Measurements from ENCODE around the gene MIAT. TPM values are rescaled to one million over a fixed set of nuclear protein-coding genes. Genes with fewer than 3 reads are reported as not detected.

The MIAT gene
- total RNA-seq, 2 donors from 2014 or later, result 1.2 to 4.4 TPM

- H3K9me3 Mint-ChIP-seq, result no peaks in the 10 kb centered on the region
- no peak for DNase-seq
- Histone ChIP-seq H3K4me3 (ENCODE audit: low read length) (no peak overlapping the region), H3K4me1 (ENCODE audit: control insufficient read depth, insufficient read depth, low read length) (no peaks in the 10 kb centered on the region), H3K9me3 (ENCODE audit: control insufficient read depth, low read length) (no peaks in the 10 kb centered on the region), H3K36me3 (ENCODE audit: control insufficient read depth, insufficient read depth, low read length) (no peaks in the 10 kb centered on the region), H3K27me3 (ENCODE audit: control insufficient read depth, insufficient read depth, low read length, poor library complexity, severe bottlenecking) (no peaks in the 10 kb centered on the region), H3K27ac (ENCODE audit: low read depth, low read length) (no peak overlapping the region), H3K9ac (ENCODE audit: extremely low read depth, low read length, poor library complexity, severe bottlenecking) (no peak overlapping the region)
- no peak overlapping the region for H3K4me3 Mint-ChIP-seq
- TF ChIP-seq, protein P1, sequence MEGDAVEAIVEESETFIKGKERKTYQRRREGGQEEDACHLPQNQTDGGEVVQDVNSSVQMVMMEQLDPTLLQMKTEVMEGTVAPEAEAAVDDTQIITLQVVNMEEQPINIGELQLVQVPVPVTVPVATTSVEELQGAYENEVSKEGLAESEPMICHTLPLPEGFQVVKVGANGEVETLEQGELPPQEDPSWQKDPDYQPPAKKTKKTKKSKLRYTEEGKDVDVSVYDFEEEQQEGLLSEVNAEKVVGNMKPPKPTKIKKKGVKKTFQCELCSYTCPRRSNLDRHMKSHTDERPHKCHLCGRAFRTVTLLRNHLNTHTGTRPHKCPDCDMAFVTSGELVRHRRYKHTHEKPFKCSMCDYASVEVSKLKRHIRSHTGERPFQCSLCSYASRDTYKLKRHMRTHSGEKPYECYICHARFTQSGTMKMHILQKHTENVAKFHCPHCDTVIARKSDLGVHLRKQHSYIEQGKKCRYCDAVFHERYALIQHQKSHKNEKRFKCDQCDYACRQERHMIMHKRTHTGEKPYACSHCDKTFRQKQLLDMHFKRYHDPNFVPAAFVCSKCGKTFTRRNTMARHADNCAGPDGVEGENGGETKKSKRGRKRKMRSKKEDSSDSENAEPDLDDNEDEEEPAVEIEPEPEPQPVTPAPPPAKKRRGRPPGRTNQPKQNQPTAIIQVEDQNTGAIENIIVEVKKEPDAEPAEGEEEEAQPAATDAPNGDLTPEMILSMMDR (conservative IDR thresholded peaks at IDR 0.05), result no peak
- H3K27me3 Mint-ChIP-seq (ENCODE audit: insufficient read depth), result no peaks in the 10 kb centered on the region
- H3K36me3 Mint-ChIP-seq (ENCODE audit: low read depth), result no peaks in the 10 kb centered on the region
- WGBS, 2 experiments (ENCODE audit: insufficient coverage in 1 of 2, insufficient read length in 1 of 2), result 93% methylated on average over 2 of the region's 2 CpGs
- H3K27ac Mint-ChIP-seq, result no peak overlapping the region
- H3K4me1 Mint-ChIP-seq, result peaks cover 21% of the 10 kb centered on the region
Observed at GRCh38 chr22:26635117-26635516, 22.3 kb upstream of the MIAT start.

DNA sequence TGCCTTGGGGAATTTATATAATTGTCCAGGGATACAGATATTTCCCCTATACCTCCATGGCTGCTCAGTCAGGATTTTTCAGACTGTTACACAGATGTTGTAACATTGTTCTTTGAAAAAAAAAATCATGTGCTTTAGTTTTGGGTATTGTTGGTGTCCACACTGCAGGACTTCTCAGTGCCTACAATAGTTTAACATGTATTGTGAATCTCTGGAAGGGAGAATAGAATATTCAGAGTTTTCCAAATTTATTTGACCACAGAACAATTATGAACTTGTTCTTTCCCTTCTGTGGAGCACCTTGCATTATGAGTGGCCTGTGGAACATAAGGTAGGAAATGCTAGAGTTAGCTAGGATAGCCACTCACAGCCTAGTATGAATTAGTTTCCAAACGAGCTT is 21.1 kb upstream of the MIAT start:
- WGBS, 2 experiments (ENCODE audit: insufficient coverage in 1 of 2, insufficient read length in 1 of 2), result 89% methylated on average over 1 of the region's 1 CpG
- Histone ChIP-seq H3K9ac (ENCODE audit: extremely low read depth, low read length, poor library complexity, severe bottlenecking) (no peak overlapping the region), H3K9me3 (ENCODE audit: control insufficient read depth, low read length) (no peaks in the 10 kb centered on the region), H3K4me1 (ENCODE audit: control insufficient read depth, insufficient read depth, low read length) (no peaks in the 10 kb centered on the region), H3K27me3 (ENCODE audit: control insufficient read depth, insufficient read depth, low read length, poor library complexity, severe bottlenecking) (no peaks in the 10 kb centered on the region), H3K36me3 (ENCODE audit: control insufficient read depth, insufficient read depth, low read length) (no peaks in the 10 kb centered on the region), H3K27ac (ENCODE audit: low read depth, low read length) (no peak overlapping the region), H3K4me3 (ENCODE audit: low read length) (no peak overlapping the region)
- H3K36me3 Mint-ChIP-seq (ENCODE audit: low read depth), result no peaks in the 10 kb centered on the region
- no peak for DNase-seq
- no peaks in the 10 kb centered on the region for H3K27me3 Mint-ChIP-seq (ENCODE audit: insufficient read depth)
- H3K4me1 Mint-ChIP-seq, result peaks cover 29% of the 10 kb centered on the region
- H3K4me3 Mint-ChIP-seq, result no peak overlapping the region
- H3K27ac Mint-ChIP-seq, result no peak overlapping the region
- TF ChIP-seq, protein P1 (conservative IDR thresholded peaks at IDR 0.05), result no peak
- no peaks in the 10 kb centered on the region for H3K9me3 Mint-ChIP-seq

GRCh38 chr22:26642465-26643417 is 14.6 kb upstream of the MIAT start:
- peaks cover 8% of the 10 kb centered on the region for H3K4me1 ChIP-seq (ENCODE audit: control insufficient read depth, insufficient read depth, low read length)
- peaks cover 60% of the 10 kb centered on the region for H3K4me1 Mint-ChIP-seq

More at GRCh38 chr22:26642465-26643417, 14.6 kb upstream of the MIAT start:
- Mint-ChIP-seq H3K36me3 (ENCODE audit: low read depth) (no peaks in the 10 kb centered on the region), H3K27me3 (ENCODE audit: insufficient read depth) (peaks cover 16% of the 10 kb centered on the region), H3K4me3 (peak overlapping the region; percentile 58), H3K27ac (peak overlapping the region; percentile 89), H3K9me3 (no peaks in the 10 kb centered on the region)
- DNase-seq, result peak; percentile 87
- H3K9ac ChIP-seq (ENCODE audit: extremely low read depth, low read length, poor library complexity, severe bottlenecking), result no peak overlapping the region
- TF ChIP-seq, protein P1 (conservative IDR thresholded peaks at IDR 0.05), result peak; percentile 69
- H3K27ac ChIP-seq (ENCODE audit: low read depth, low read length), result no peak overlapping the region
- peak overlapping the region; percentile 10 for H3K4me3 ChIP-seq (ENCODE audit: low read length)
- no peaks in the 10 kb centered on the region for H3K36me3 ChIP-seq (ENCODE audit: control insufficient read depth, insufficient read depth, low read length)
- H3K9me3 ChIP-seq (ENCODE audit: control insufficient read depth, low read length), result no peaks in the 10 kb centered on the region
- H3K27me3 ChIP-seq (ENCODE audit: control insufficient read depth, insufficient read depth, low read length, poor library complexity, severe bottlenecking), result peaks cover 12% of the 10 kb centered on the region
- 32 to 33% methylated on average over 2 to 8 of the region's 8 CpGs for WGBS, 2 experiments (ENCODE audit: insufficient coverage in 1 of 2, insufficient read length in 1 of 2)
